HCT116 (cell line): ENCODE data around the gene NSUN4. TPM values are rescaled to one million over a fixed set of nuclear protein-coding genes. Genes with fewer than 3 reads are reported as not detected.

ENCODE experiments used
- ATAC-seq: fragments of 200-7000 bp; cut with Tn5 transposase; 2 replicates; pipeline ENCODE4 v1.9.1; 2020; ENCODE audit warnings: mild to moderate bottlenecking, moderate library complexity
- BruUV-seq: library from RNA; stranded (reverse); fragments of 400-500 nt; replicated peaks from 2 replicates; lab custom pipeline; 2021; lab: Mats Ljungman, UMichigan
- CTCF ChIA-PET: fragments of 300-600 bp; sonication (Branson Sonifier 250); formaldehyde crosslinking; loops from one replicate; lab custom pipeline; 2021; ENCODE audit warnings: antibody characterized with exemption; lab: Charles Lee
- POLR2A ChIA-PET: fragments of 300-600, 350-600 bp; sonication (Branson Sonifier 250); formaldehyde crosslinking; loops from one replicate; lab custom pipeline; 2021; ENCODE audit warnings: antibody characterized with exemption; lab: Charles Lee
- RAD21 ChIA-PET, 2 experiments: fragments of 300-600 bp; sonication (Branson Sonifier 250); formaldehyde crosslinking; loops; one replicate each; lab custom pipeline; 2023; ENCODE audit warnings: low total read pairs in 2 of 2; ENCODE audit not compliant: uncharacterized antibody in 2 of 2, unreplicated experiment in 2 of 2, low non-redundant PET in 1 of 2; lab: Charles Lee
- DNase-seq: peaks from one replicate; pipeline ENCODE4 v3.0.0-alpha.2; 2010; ENCODE audit warnings: low read depth, low spot score
- H2AFZ ChIP-seq: fragments of 200-600 bp; shearing (Covaris generic), sonication (generic); 2 replicates; pipeline ENCODE4 v1.6.1; 2017; ENCODE audit warnings: low read depth, mixed run types, mixed read lengths, antibody characterized with exemption, low read length; ENCODE audit not compliant: poor library complexity, severe bottlenecking
- H3K27ac ChIP-seq: 2 replicates; pipeline ENCODE4 v1.5.1; 2012; ENCODE audit warnings: low read depth, low read length
- H3K27me3 ChIP-seq: fragments of 200-600 bp; sonication (generic); 2 replicates; pipeline ENCODE4 v1.6.1; 2016; ENCODE audit warnings: mixed run types, low read length, mixed read lengths; ENCODE audit not compliant: insufficient read depth
- H3K36me3 ChIP-seq, 2 experiments: fragments of 200-500 bp in 1 of 2; fragments of 200-600 bp in 1 of 2; sonication (Bioruptor generic) in 1 of 2; sonication (generic) in 1 of 2; 2 replicates each; pipeline versions ENCODE4 v1.5.1 to v1.6.1; 2014 to 2016; ENCODE audit warnings: low read length in 2 of 2, inconsistent platforms in 1 of 2, mixed read lengths in 1 of 2, mixed run types in 1 of 2; ENCODE audit not compliant: insufficient read depth in 2 of 2, control insufficient read depth in 1 of 2
- H3K4me1 ChIP-seq, 2 experiments: fragments of 200-600 bp in 1 of 2; sonication (generic) in 1 of 2; 2 replicates each; pipeline versions ENCODE4 v1.5.1 to v1.6.1; 2012 to 2017; ENCODE audit warnings: low read length in 2 of 2, inconsistent platforms in 1 of 2, mild to moderate bottlenecking in 1 of 2, mixed read lengths in 1 of 2, mixed run types in 1 of 2, moderate library complexity in 1 of 2; ENCODE audit not compliant: insufficient read depth in 2 of 2, control insufficient read depth in 1 of 2
- H3K4me2 ChIP-seq: fragments of 200-600 bp; sonication (generic); 2 replicates; pipeline ENCODE4 v1.6.1; 2017; ENCODE audit warnings: mixed run types, low read length, mixed read lengths
- H3K4me3 ChIP-seq, 2 experiments: fragments of 200-600 bp in 1 of 2; sonication (generic) in 1 of 2; replicated peaks in 1 of 2; 2 replicates each; pipeline ENCODE4 v1.5.1; 2011 to 2016; ENCODE audit warnings: low read length in 2 of 2, control low read depth in 1 of 2, low read depth in 1 of 2, mild to moderate bottlenecking in 1 of 2, mixed read lengths in 1 of 2, mixed run types in 1 of 2
- H3K79me2 ChIP-seq: fragments of 200-600 bp; sonication (generic); 2 replicates; pipeline ENCODE4 v1.6.1; 2017; ENCODE audit warnings: mild to moderate bottlenecking, mixed run types, low read length, moderate library complexity, mixed read lengths; ENCODE audit not compliant: insufficient read depth
- H3K9ac ChIP-seq: fragments of 200-600 bp; sonication (generic); 2 replicates; pipeline ENCODE4 v1.6.1; 2016; ENCODE audit warnings: low read length, mixed read lengths
- H3K9me2 ChIP-seq: fragments of 200-600 bp; sonication (generic), shearing (Covaris generic); 2 replicates; pipeline ENCODE4 v1.6.1; 2017; ENCODE audit warnings: mixed run types, mild to moderate bottlenecking, moderate library complexity; ENCODE audit not compliant: insufficient read depth
- H3K9me3 ChIP-seq, 2 experiments: fragments of 200-500 bp in 1 of 2; fragments of 200-600 bp in 1 of 2; sonication (Bioruptor generic) in 1 of 2; sonication (generic) in 1 of 2; 2 replicates each; pipeline ENCODE4 v1.6.1; 2014 to 2017; ENCODE audit warnings: low read length in 2 of 2, mixed read lengths in 2 of 2, inconsistent platforms in 1 of 2, low read depth in 1 of 2, mild to moderate bottlenecking in 1 of 2, mixed run types in 1 of 2, moderate library complexity in 1 of 2; ENCODE audit not compliant: control insufficient read depth in 1 of 2, insufficient read depth in 1 of 2
- H4K20me1 ChIP-seq: fragments of 200-600 bp; sonication (generic), shearing (Covaris generic); 2 replicates; pipeline ENCODE4 v1.6.1; 2017; ENCODE audit warnings: mixed run types, mild to moderate bottlenecking, moderate library complexity; ENCODE audit not compliant: insufficient read depth
- CBX3 ChIP-seq: IDR thresholded peaks from 2 replicates; pipeline ENCODE4 v1.6.1; 2012; ENCODE audit warnings: low read depth
- EGR1 ChIP-seq: IDR thresholded peaks from 2 replicates; pipeline ENCODE4 v1.6.1; 2012; ENCODE audit warnings: low read depth
- EZH2 ChIP-seq: fragments of 200-600 bp; sonication (generic); IDR thresholded peaks from 2 replicates; pipeline ENCODE4 v1.6.1; 2017; ENCODE audit warnings: antibody characterized with exemption, mixed run types
- EZH2phosphoT487 ChIP-seq: fragments of 200-600 bp; IDR thresholded peaks from 2 replicates; pipeline ENCODE4 v1.6.1; 2018; ENCODE audit warnings: antibody characterized with exemption, borderline replicate concordance
- FOSL1 ChIP-seq: IDR thresholded peaks from 2 replicates; pipeline ENCODE4 v1.6.1; 2012; ENCODE audit warnings: low read depth
- JUND ChIP-seq: IDR thresholded peaks from 2 replicates; pipeline ENCODE4 v1.6.1; 2012
- POLR2AphosphoS5 ChIP-seq: IDR thresholded peaks from 2 replicates; pipeline ENCODE4 v1.6.1; 2011; ENCODE audit warnings: mild to moderate bottlenecking, low read depth, low read length, moderate library complexity
- SP1 ChIP-seq: IDR thresholded peaks from 2 replicates; pipeline ENCODE4 v1.6.1; 2012; ENCODE audit warnings: low read depth
- SRF ChIP-seq: IDR thresholded peaks from 2 replicates; pipeline ENCODE4 v1.6.1; 2012; ENCODE audit warnings: low read depth
- TCF7L2 ChIP-seq: IDR thresholded peaks from 2 replicates; pipeline ENCODE4 v1.7.0; 2011; ENCODE audit warnings: borderline replicate concordance, inconsistent platforms; ENCODE audit not compliant: insufficient read depth, insufficient read length; ENCODE audit errors: extremely low read depth
- YY1 ChIP-seq: IDR thresholded peaks from 2 replicates; pipeline ENCODE4 v1.6.1; 2011; ENCODE audit warnings: low read length, low read depth, moderate library complexity, mild to moderate bottlenecking; ENCODE audit not compliant: insufficient replicate concordance; ENCODE audit errors: extremely low read depth
- ZFX ChIP-seq: fragments of 450-650 bp; IDR thresholded peaks from 2 replicates; pipeline ENCODE4 v1.6.1; 2017
- ZNF274 ChIP-seq: fragments of 200-500 bp; sonication (Bioruptor generic); IDR thresholded peaks from 2 replicates; pipeline ENCODE4 v1.6.1; 2014; ENCODE audit warnings: mild to moderate bottlenecking, low read depth, low read length, inconsistent platforms
- intact Hi-C: fragments of 100-400 bp; cut with micrococcal nuclease; formaldehyde crosslinking; loops from 2 replicates; pipeline ENCODE4 v1.10.0; 2022
- total RNA-seq: library from RNA; stranded (reverse); gene quantifications from one replicate; pipeline ENCODE4 v1.2.1, GENCODE V29; 2021; ENCODE audit not compliant: unreplicated experiment
- TF ChIP-seq, protein P1 (sequence below): IDR thresholded peaks from 2 replicates; pipeline ENCODE4 v1.6.1; 2012
- TF ChIP-seq, protein P2 (sequence below), 3 experiments: fragments of 200-600 bp in 1 of 3; sonication (generic) in 1 of 3; IDR thresholded peaks in 2 of 3; conservative IDR thresholded peaks in 1 of 3; 2 replicates each; pipeline ENCODE4 v1.5.1; 2012 to 2017; ENCODE audit warnings: low read depth in 2 of 3, low read length in 2 of 3, antibody characterized with exemption in 1 of 3, borderline replicate concordance in 1 of 3, control low read depth in 1 of 3, mild to moderate bottlenecking in 1 of 3, mixed read lengths in 1 of 3, mixed run types in 1 of 3, moderate library complexity in 1 of 3; ENCODE audit not compliant: insufficient read depth in 1 of 3
- TF ChIP-seq, protein P3 (sequence below): IDR thresholded peaks from 2 replicates; pipeline ENCODE4 v1.6.1; 2011; ENCODE audit warnings: mild to moderate bottlenecking, low read length, moderate library complexity; ENCODE audit not compliant: insufficient replicate concordance; ENCODE audit errors: extremely low read depth

Gene NSUN4
- total RNA-seq, 1 experiment from 2014 or later = 27.8 TPM

DNA sequence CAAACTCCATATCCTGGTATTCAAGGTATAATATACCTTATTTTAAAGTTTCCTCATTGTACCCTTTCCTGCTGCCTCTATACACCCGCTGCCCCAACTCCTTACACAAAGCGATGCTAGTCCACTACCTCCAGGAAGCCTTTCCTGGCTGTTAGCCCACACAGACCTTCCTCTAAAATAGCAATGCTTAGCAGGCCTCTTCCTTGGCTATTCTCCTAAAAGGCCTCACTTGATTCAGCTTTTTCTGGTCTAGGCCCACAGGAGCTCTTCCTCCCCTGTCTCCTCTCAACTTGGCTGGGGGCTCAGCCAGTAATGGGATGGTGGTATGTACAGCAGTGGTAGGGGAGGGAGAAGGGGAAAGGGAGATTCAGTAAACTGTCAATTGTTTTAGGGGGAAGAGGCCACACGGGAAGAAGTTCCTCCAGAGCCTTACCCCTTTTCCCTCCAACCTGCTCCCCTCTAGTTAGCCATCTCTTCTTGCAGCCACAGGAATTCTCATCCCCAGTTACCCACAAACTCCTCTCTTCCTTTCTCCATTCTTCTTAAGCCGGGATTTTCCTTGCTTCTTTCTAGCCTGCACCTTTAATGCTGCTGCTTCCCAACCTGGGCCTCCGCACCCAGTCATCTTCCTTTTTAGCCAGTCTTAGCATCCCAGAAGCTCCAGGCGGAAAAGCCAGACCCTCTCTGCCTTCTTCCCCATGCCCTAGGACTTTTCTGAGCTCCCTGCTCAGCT lies 39.8 kb upstream of the NSUN4 start (continued):
- TF ChIP-seq SP1 (no peak), YY1 (no peak), ZFX (no peak), ZNF274 (no peak), EZH2 (no peak), EZH2phosphoT487 (no peak), CBX3 (no peak), JUND (no peak), TCF7L2 (no peak)
- TF ChIP-seq, protein P1, sequence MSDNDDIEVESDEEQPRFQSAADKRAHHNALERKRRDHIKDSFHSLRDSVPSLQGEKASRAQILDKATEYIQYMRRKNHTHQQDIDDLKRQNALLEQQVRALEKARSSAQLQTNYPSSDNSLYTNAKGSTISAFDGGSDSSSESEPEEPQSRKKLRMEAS = no peak
- TF ChIP-seq, protein P2, sequence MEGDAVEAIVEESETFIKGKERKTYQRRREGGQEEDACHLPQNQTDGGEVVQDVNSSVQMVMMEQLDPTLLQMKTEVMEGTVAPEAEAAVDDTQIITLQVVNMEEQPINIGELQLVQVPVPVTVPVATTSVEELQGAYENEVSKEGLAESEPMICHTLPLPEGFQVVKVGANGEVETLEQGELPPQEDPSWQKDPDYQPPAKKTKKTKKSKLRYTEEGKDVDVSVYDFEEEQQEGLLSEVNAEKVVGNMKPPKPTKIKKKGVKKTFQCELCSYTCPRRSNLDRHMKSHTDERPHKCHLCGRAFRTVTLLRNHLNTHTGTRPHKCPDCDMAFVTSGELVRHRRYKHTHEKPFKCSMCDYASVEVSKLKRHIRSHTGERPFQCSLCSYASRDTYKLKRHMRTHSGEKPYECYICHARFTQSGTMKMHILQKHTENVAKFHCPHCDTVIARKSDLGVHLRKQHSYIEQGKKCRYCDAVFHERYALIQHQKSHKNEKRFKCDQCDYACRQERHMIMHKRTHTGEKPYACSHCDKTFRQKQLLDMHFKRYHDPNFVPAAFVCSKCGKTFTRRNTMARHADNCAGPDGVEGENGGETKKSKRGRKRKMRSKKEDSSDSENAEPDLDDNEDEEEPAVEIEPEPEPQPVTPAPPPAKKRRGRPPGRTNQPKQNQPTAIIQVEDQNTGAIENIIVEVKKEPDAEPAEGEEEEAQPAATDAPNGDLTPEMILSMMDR (IDR thresholded peaks at IDR 0.05 in 2 of 3, conservative IDR thresholded peaks at IDR 0.05 in 1 of 3; ENCODE audit: borderline replicate concordance in 1 of 3, insufficient read depth in 1 of 3, low read depth in 2 of 3, low read length in 2 of 3) = no peak
- TF ChIP-seq, all 23 proteins: peak for 0

DNA sequence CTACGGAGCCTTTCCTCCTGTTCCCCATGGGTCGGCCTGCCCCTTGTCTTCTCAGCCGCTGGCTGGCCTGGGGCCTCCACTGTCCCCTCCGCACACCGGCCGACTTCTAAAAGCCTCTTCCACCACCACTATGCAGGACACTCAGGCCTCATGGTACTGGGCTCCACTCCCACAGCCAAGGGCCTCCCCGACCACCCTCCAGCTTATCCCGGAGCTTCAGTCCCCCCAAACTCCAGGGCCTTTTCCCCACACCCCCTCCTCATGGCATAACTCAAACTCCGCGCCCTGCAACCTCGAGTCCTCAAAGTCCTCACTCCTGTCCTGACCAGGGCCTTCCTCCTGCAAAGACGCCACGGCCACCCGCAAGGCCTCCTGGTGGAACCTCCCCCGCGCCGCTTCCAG lies 39.2 kb upstream of the NSUN4 start:
- Histone ChIP-seq H3K9ac (peak overlapping the region; percentile 87), H3K9me2 (no peaks in the 10 kb centered on the region), H3K27ac (peak overlapping the region; percentile 94), H3K4me3 (peak overlapping the region; percentile 81 to 92), H3K27me3 (no peaks in the 10 kb centered on the region), H3K4me1 (peaks cover 7 to 19% of the 10 kb centered on the region in 2 experiments; a peak in 3 of 4 replicates), H3K9me3 (no peaks in the 10 kb centered on the region), H2AFZ (no peak overlapping the region), H3K36me3 (peaks cover 3 to 16% of the 10 kb centered on the region in 2 experiments; a peak in 3 of 4 replicates), H3K4me2 (peak overlapping the region; percentile 87), H3K79me2 (peaks cover 80% of the 10 kb centered on the region), H4K20me1 (no peaks in the 10 kb centered on the region)
- DNase-seq = no peak
- intact Hi-C loops = no loop called here
- ChIA-PET RAD21 (no interaction called here), POLR2A (no interaction called here), CTCF (no interaction called here)
- BruUV-seq = no TSS peak
- ATAC-seq = peak; percentile 1; the same call in 1 of the 2 replicates
- no peak for TF ChIP-seq SRF
- TF ChIP-seq EGR1 = no peak
- TF ChIP-seq, protein P2 (IDR thresholded peaks at IDR 0.05 in 2 of 3, conservative IDR thresholded peaks at IDR 0.05 in 1 of 3; ENCODE audit: borderline replicate concordance in 1 of 3, insufficient read depth in 1 of 3, low read depth in 2 of 3, low read length in 2 of 3) = no peak
- TF ChIP-seq FOSL1 = no peak
- no peak for TF ChIP-seq ZFX
- TF ChIP-seq ZNF274 = no peak
- no peak for TF ChIP-seq POLR2AphosphoS5
- TF ChIP-seq, protein P3, sequence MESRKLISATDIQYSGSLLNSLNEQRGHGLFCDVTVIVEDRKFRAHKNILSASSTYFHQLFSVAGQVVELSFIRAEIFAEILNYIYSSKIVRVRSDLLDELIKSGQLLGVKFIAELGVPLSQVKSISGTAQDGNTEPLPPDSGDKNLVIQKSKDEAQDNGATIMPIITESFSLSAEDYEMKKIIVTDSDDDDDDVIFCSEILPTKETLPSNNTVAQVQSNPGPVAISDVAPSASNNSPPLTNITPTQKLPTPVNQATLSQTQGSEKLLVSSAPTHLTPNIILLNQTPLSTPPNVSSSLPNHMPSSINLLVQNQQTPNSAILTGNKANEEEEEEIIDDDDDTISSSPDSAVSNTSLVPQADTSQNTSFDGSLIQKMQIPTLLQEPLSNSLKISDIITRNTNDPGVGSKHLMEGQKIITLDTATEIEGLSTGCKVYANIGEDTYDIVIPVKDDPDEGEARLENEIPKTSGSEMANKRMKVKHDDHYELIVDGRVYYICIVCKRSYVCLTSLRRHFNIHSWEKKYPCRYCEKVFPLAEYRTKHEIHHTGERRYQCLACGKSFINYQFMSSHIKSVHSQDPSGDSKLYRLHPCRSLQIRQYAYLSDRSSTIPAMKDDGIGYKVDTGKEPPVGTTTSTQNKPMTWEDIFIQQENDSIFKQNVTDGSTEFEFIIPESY = no peak
